HepG2 (cell line): ENCODE measurements around the gene ZNF740. TPM values are rescaled to one million over a fixed set of nuclear protein-coding genes. Genes with fewer than 3 reads are reported as not detected.

ENCODE experiments used
- BCL6 ChIP-seq: IDR thresholded peaks from 2 replicates; pipeline ENCODE4 v1.6.1; 2016; ENCODE audit warnings: missing genetic modification reagents, missing compliant biosample characterization
- CBX2 ChIP-seq, 2 experiments: fragments of 200-600 bp in 1 of 2; sonication (generic); formaldehyde crosslinking in 1 of 2; IDR thresholded peaks; 2 replicates each; pipeline versions ENCODE4 v1.7.0 to v1.8.1; 2018 to 2022; ENCODE audit warnings: low read depth in 2 of 2, low read length in 1 of 2, mild to moderate bottlenecking in 1 of 2, missing genetic modification reagents in 1 of 2
- CENPT ChIP-seq: sonication (generic); formaldehyde crosslinking; IDR thresholded peaks from 2 replicates; pipeline ENCODE4 v1.8.0; 2022; ENCODE audit warnings: low read depth, mild to moderate bottlenecking, moderate library complexity, missing genetic modification reagents
- DPF2 ChIP-seq: sonication (generic); formaldehyde crosslinking; IDR thresholded peaks from 2 replicates; pipeline ENCODE4 v1.4.0; 2020; ENCODE audit warnings: mild to moderate bottlenecking, low read depth, missing genetic modification reagents, borderline replicate concordance
- ISX ChIP-seq: sonication (generic); formaldehyde crosslinking; conservative IDR thresholded peaks from 2 replicates; pipeline ENCODE4 v1.5.0; 2020; ENCODE audit warnings: missing genetic modification reagents
- MIXL1 ChIP-seq: IDR thresholded peaks from 2 replicates; pipeline ENCODE4 v1.6.1; 2016
- MXI1 ChIP-seq: IDR thresholded peaks from 3 replicates; pipeline ENCODE4 v1.6.1; 2012; ENCODE audit warnings: low read depth, low read length, inconsistent platforms, borderline replicate concordance
- NFATC3 ChIP-seq: sonication (generic); formaldehyde crosslinking; IDR thresholded peaks from 2 replicates; pipeline ENCODE4 v1.5.1; 2020; ENCODE audit warnings: mild to moderate bottlenecking, missing genetic modification reagents
- RAD21 ChIP-seq: fragments of 450-650 bp; formaldehyde crosslinking; IDR thresholded peaks from 2 replicates; pipeline ENCODE4 v1.5.0; 2020; ENCODE audit warnings: mild to moderate bottlenecking
- RXRB ChIP-seq: IDR thresholded peaks from 2 replicates; pipeline ENCODE4 v1.6.1; 2016; ENCODE audit warnings: borderline replicate concordance, missing genetic modification reagents, missing compliant biosample characterization
- SOX13 ChIP-seq, 3 experiments: fragments of 450-650 bp in 1 of 3; sonication (generic) in 1 of 3; formaldehyde crosslinking in 1 of 3; IDR thresholded peaks in 2 of 3; conservative IDR thresholded peaks in 1 of 3; 2 replicates each; pipeline versions ENCODE4 v1.5.0 to v1.6.1; 2016 to 2020; ENCODE audit warnings: antibody characterized with exemption in 1 of 3, mild to moderate bottlenecking in 1 of 3, missing compliant biosample characterization in 1 of 3, missing genetic modification reagents in 1 of 3, moderate library complexity in 1 of 3
- TBL1XR1 ChIP-seq: fragments of 150-350 bp; IDR thresholded peaks from 2 replicates; pipeline ENCODE4 v1.6.1; 2014; ENCODE audit warnings: borderline replicate concordance, low read length; ENCODE audit not compliant: partially characterized antibody
- TBX2 ChIP-seq: sonication (generic); formaldehyde crosslinking; IDR thresholded peaks from 2 replicates; pipeline ENCODE4 v1.5.0; 2020; ENCODE audit warnings: missing genetic modification reagents, mild to moderate bottlenecking, borderline replicate concordance
- TEAD3 ChIP-seq: optimal IDR thresholded peaks from 2 replicates; pipeline ENCODE3; 2016; ENCODE audit warnings: borderline replicate concordance
- TRIM24 ChIP-seq: sonication (generic); formaldehyde crosslinking; IDR thresholded peaks from 2 replicates; pipeline ENCODE4 v1.8.0; 2022; ENCODE audit warnings: mild to moderate bottlenecking, missing genetic modification reagents
- ZNF101 ChIP-seq: sonication (generic); formaldehyde crosslinking; IDR thresholded peaks from 2 replicates; pipeline ENCODE4 v1.4.0; 2020; ENCODE audit warnings: mild to moderate bottlenecking, low read depth, missing genetic modification reagents, borderline replicate concordance
- ZNF205 ChIP-seq: IDR thresholded peaks from 2 replicates; pipeline ENCODE4 v1.6.1; 2018; ENCODE audit warnings: missing biosample characterization, missing genetic modification reagents
- ZNF431 ChIP-seq: sonication (generic); formaldehyde crosslinking; IDR thresholded peaks from 2 replicates; pipeline ENCODE4 v1.9.0; 2022; ENCODE audit warnings: missing genetic modification reagents, low read depth, mild to moderate bottlenecking, borderline replicate concordance
- ZNF746 ChIP-seq: sonication (generic); formaldehyde crosslinking; IDR thresholded peaks from 2 replicates; pipeline ENCODE4 v1.8.0; 2022; ENCODE audit warnings: mild to moderate bottlenecking, missing genetic modification reagents
- polyA plus RNA-seq, 8 experiments: library from polyadenylated mRNA; depleted of rRNA in 3 of 8; stranded (reverse) in 7 of 8; unstranded in 1 of 8; fragments of >200 nt; fragmentation: Illumina TruSeq in 4 of 8; extraction: Trizol in 4 of 8; gene quantifications; 2 replicates each; pipeline versions ENCODE4 v1.2.1 to v1.2.3, GENCODE V29; 2011 to 2016; ENCODE audit warnings: low read depth in 4 of 8, missing spikeins in 1 of 8, mixed read lengths in 1 of 8; ENCODE audit not compliant: insufficient read depth in 1 of 8
- total RNA-seq, 5 experiments: library from RNA; depleted of rRNA; stranded (reverse); fragments of >200 nt; fragmentation: Illumina TruSeq; extraction: Trizol; gene quantifications; 2 replicates each; pipeline ENCODE4 v1.2.3, GENCODE V29; 2016; ENCODE audit warnings: low read depth in 1 of 5
- TF ChIP-seq, protein P1 (sequence below): sonication (generic); formaldehyde crosslinking; IDR thresholded peaks from 2 replicates; pipeline ENCODE4 v1.5.0; 2020; ENCODE audit warnings: mild to moderate bottlenecking, missing genetic modification reagents, moderate library complexity
- TF ChIP-seq, protein P2 (sequence below): sonication (generic); formaldehyde crosslinking; IDR thresholded peaks from 2 replicates; pipeline ENCODE4 v1.5.0; 2020; ENCODE audit warnings: mild to moderate bottlenecking, missing genetic modification reagents
- TF ChIP-seq, protein P3 (sequence below): IDR thresholded peaks from 2 replicates; pipeline ENCODE4 v1.6.1; 2016
- TF ChIP-seq, protein P4 (sequence below): IDR thresholded peaks from 2 replicates; pipeline ENCODE4 v1.6.1; 2016; ENCODE audit warnings: low read depth

ZNF740 gene
- total and polyA plus RNA-seq, 2 of the 13 experiments (the other 11 are each of a cell fraction or from before 2014, with no cell fraction given), result 16.9 to 19.0 TPM

DNA sequence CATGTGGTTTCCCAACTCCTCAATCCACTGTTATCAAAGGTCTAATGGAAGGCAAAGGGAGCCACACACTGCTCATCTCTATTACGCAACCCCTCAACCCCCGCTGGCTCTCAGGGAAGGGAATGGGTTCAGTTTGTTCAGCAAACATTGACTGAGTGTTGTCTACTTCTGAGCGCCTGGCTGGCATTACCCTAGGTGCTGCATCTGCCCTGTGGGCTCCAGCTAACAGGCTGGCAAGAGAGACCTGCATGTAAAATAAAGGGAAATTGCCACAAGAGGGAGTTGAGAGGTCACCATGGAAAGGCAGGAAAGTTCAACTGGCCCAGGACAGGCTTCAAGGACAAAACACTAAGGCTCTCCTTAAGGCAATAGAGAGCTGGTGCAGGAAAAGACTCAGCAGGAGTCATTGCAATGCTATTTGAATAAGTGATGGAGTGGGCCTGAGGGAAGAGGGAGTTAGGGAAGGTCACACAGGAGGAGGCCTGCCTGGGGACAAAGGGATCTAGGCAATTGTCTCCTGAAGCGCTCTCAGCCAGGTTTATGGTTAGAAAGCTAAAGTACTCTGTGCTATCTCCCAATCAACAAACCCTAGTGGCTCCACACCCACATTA lies 5.5 kb upstream of the ZNF740 start (continued):
- peak; percentile 54 for TF ChIP-seq TBL1XR1
- no peak for TF ChIP-seq ISX (CRISPR knock-in tag)
- TF ChIP-seq TEAD3 (CRISPR knock-in tag), result peak; percentile 80
- 0 out of 2 replicates have a peak, but pooled peaks have one; percentile 27 for TF ChIP-seq ZNF431 (CRISPR knock-in tag)
- peak; percentile 93 for TF ChIP-seq ZNF205 (CRISPR knock-in tag)
- peak; percentile 85 for TF ChIP-seq RXRB (CRISPR knock-in tag)
- peak; percentile 75 for TF ChIP-seq TBX2 (CRISPR knock-in tag)
- TF ChIP-seq RAD21 (CRISPR knock-in tag), result 0 out of 2 replicates have a peak, but pooled peaks have one; percentile 26
- TF ChIP-seq CBX2 (IDR thresholded peaks at IDR 0.05; ENCODE audit: low read depth, low read length), result no peak
- no peak for TF ChIP-seq CBX2 (CRISPR knock-in tag; IDR thresholded peaks at IDR 0.05; ENCODE audit: low read depth)
- TF ChIP-seq, protein P1, sequence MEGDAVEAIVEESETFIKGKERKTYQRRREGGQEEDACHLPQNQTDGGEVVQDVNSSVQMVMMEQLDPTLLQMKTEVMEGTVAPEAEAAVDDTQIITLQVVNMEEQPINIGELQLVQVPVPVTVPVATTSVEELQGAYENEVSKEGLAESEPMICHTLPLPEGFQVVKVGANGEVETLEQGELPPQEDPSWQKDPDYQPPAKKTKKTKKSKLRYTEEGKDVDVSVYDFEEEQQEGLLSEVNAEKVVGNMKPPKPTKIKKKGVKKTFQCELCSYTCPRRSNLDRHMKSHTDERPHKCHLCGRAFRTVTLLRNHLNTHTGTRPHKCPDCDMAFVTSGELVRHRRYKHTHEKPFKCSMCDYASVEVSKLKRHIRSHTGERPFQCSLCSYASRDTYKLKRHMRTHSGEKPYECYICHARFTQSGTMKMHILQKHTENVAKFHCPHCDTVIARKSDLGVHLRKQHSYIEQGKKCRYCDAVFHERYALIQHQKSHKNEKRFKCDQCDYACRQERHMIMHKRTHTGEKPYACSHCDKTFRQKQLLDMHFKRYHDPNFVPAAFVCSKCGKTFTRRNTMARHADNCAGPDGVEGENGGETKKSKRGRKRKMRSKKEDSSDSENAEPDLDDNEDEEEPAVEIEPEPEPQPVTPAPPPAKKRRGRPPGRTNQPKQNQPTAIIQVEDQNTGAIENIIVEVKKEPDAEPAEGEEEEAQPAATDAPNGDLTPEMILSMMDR (CRISPR knock-in tag), result peak; percentile 56
- TF ChIP-seq DPF2 (CRISPR knock-in tag), result peak; percentile 80
- TF ChIP-seq NFATC3 (CRISPR knock-in tag), result no peak
- peak; percentile 68 for TF ChIP-seq BCL6
- TF ChIP-seq TRIM24, result no peak
- TF ChIP-seq, protein P2, sequence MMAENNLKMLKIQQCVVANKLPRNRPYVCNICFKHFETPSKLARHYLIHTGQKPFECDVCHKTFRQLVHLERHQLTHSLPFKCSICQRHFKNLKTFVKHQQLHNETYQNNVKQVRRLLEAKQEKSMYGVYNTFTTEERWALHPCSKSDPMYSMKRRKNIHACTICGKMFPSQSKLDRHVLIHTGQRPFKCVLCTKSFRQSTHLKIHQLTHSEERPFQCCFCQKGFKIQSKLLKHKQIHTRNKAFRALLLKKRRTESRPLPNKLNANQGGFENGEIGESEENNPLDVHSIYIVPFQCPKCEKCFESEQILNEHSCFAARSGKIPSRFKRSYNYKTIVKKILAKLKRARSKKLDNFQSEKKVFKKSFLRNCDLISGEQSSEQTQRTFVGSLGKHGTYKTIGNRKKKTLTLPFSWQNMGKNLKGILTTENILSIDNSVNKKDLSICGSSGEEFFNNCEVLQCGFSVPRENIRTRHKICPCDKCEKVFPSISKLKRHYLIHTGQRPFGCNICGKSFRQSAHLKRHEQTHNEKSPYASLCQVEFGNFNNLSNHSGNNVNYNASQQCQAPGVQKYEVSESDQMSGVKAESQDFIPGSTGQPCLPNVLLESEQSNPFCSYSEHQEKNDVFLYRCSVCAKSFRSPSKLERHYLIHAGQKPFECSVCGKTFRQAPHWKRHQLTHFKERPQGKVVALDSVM (CRISPR knock-in tag), result 0 out of 2 replicates have a peak, but pooled peaks have one; percentile 48
- TF ChIP-seq, protein P3, sequence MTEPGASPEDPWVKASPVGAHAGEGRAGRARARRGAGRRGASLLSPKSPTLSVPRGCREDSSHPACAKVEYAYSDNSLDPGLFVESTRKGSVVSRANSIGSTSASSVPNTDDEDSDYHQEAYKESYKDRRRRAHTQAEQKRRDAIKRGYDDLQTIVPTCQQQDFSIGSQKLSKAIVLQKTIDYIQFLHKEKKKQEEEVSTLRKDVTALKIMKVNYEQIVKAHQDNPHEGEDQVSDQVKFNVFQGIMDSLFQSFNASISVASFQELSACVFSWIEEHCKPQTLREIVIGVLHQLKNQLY (CRISPR knock-in tag), result 0 out of 2 replicates have a peak, but pooled peaks have one; percentile 27
- 0 out of 2 replicates have a peak, but pooled peaks have one; percentile 71 for TF ChIP-seq MIXL1 (CRISPR knock-in tag)
- peak; percentile 21; the same call in 1 of the 2 replicates for TF ChIP-seq SOX13 (IDR thresholded peaks at IDR 0.05)
- peak in 1 of 2 experiments; percentile 39; a peak in 1 of 4 replicates for TF ChIP-seq SOX13 (CRISPR knock-in tag; conservative IDR thresholded peaks at IDR 0.05 in 1 of 2, IDR thresholded peaks at IDR 0.05 in 1 of 2)
- TF ChIP-seq CENPT (CRISPR knock-in tag), result no peak
- TF ChIP-seq ZNF101 (CRISPR knock-in tag), result no peak
- TF ChIP-seq, protein P4, sequence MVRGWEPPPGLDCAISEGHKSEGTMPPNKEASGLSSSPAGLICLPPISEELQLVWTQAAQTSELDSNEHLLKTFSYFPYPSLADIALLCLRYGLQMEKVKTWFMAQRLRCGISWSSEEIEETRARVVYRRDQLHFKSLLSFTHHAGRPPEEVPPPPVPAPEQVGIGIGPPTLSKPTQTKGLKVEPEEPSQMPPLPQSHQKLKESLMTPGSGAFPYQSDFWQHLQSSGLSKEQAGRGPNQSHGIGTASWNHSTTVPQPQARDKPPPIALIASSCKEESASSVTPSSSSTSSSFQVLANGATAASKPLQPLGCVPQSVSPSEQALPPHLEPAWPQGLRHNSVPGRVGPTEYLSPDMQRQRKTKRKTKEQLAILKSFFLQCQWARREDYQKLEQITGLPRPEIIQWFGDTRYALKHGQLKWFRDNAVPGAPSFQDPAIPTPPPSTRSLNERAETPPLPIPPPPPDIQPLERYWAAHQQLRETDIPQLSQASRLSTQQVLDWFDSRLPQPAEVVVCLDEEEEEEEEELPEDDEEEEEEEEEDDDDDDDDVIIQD (CRISPR knock-in tag), result no peak
- TF ChIP-seq MXI1, result no peak; the same call in 2 of the 3 replicates
- TF ChIP-seq ZNF746 (CRISPR knock-in tag), result peak; percentile 68; the same call in 1 of the 2 replicates
